Aorta (tissue), 5 donors: ENCODE results near the gene PARD3. TPM values are rescaled to one million over a fixed set of nuclear protein-coding genes. Genes with fewer than 3 reads are reported as not detected.

Experiments used
- ATAC-seq: fragments of 200-7000 bp; cut with Tn5 transposase; one replicate; pipeline ENCODE4 v1.9.1; 2022; ENCODE audit warnings: moderate library complexity; ENCODE audit not compliant: low FRiP score
- DNase-seq, 2 donors: peaks; one replicate each; pipeline ENCODE4 v3.0.0-alpha.2; 2020
- H3K27ac ChIP-seq, 2 donors: one replicate each; pipeline ENCODE4 v1.5.1; 2013; ENCODE audit warnings: low read length in 2 of 2, mild to moderate bottlenecking in 2 of 2, moderate library complexity in 2 of 2, control low read depth in 1 of 2, inconsistent platforms in 1 of 2, low read depth in 1 of 2
- H3K27me3 ChIP-seq, 2 donors: one replicate each; pipeline ENCODE4 v1.6.1; 2013; ENCODE audit warnings: control low read depth in 1 of 2, low read length in 1 of 2, mild to moderate bottlenecking in 1 of 2, moderate library complexity in 1 of 2; ENCODE audit not compliant: insufficient read depth in 2 of 2, control insufficient read depth in 1 of 2
- H3K36me3 ChIP-seq, 2 donors: one replicate each; pipeline ENCODE4 v1.6.1; 2013; ENCODE audit warnings: control low read depth in 1 of 2, low read length in 1 of 2, mild to moderate bottlenecking in 1 of 2; ENCODE audit not compliant: insufficient read depth in 2 of 2, control insufficient read depth in 1 of 2
- H3K4me1 ChIP-seq, 2 donors: one replicate each; pipeline ENCODE4 v1.6.1; 2013; ENCODE audit warnings: low read length in 2 of 2, control low read depth in 1 of 2, mild to moderate bottlenecking in 1 of 2, moderate library complexity in 1 of 2; ENCODE audit not compliant: insufficient read depth in 2 of 2, control insufficient read depth in 1 of 2
- H3K4me3 ChIP-seq, 2 donors: one replicate each; pipeline ENCODE4 v1.5.1; 2013; ENCODE audit warnings: low read length in 2 of 2, control low read depth in 1 of 2, mild to moderate bottlenecking in 1 of 2
- H3K9me3 ChIP-seq: one replicate; pipeline ENCODE4 v1.6.1; 2013; ENCODE audit warnings: mild to moderate bottlenecking, low read length; ENCODE audit not compliant: control insufficient read depth
- WGBS, 2 donors: extraction: QIAGEN DNeasy Blood & Tissue Kit; methylation state at CpG; one replicate each; pipeline ENCODE4 v1.1.7; 2013; 5-methylcytosine and 5-hydroxymethylcytosine counted together
- intact Hi-C, 2 donors: fragments of 100-400 bp; cut with DNase I; formaldehyde crosslinking; loops; one replicate each; pipeline versions ENCODE4 v1.14.2 to v1.15.0; 2022
- polyA plus RNA-seq, 2 donors: library from polyadenylated mRNA; stranded (reverse); fragments of 200-250 nt; gene quantifications; one replicate each; pipeline ENCODE4 v1.2.3, GENCODE V29; 2013
- total RNA-seq, 2 donors: library from RNA; stranded (reverse); fragmentation: NEBNext Ultra II Directional; extraction: Animal tissue kit (Norgen Biotek cat#: 25700); gene quantifications; one replicate each; pipeline ENCODE4 v1.2.1, GENCODE V29; 2021
- donor health status: healthy with polysubstance abuse.
- donor health status: Bipolar disorder and iron deficiency.
- donor health status: DM: no; HTN: no; CAD: no.
- donor health status: DM: no; HTN: no; CAD: no.
- donor health status: DM: yes; HTN: yes; CAD: no.

Gene PARD3
- total and polyA plus RNA-seq, 4 donors = 6.4 to 33.0 (median 28.7) TPM

DNA sequence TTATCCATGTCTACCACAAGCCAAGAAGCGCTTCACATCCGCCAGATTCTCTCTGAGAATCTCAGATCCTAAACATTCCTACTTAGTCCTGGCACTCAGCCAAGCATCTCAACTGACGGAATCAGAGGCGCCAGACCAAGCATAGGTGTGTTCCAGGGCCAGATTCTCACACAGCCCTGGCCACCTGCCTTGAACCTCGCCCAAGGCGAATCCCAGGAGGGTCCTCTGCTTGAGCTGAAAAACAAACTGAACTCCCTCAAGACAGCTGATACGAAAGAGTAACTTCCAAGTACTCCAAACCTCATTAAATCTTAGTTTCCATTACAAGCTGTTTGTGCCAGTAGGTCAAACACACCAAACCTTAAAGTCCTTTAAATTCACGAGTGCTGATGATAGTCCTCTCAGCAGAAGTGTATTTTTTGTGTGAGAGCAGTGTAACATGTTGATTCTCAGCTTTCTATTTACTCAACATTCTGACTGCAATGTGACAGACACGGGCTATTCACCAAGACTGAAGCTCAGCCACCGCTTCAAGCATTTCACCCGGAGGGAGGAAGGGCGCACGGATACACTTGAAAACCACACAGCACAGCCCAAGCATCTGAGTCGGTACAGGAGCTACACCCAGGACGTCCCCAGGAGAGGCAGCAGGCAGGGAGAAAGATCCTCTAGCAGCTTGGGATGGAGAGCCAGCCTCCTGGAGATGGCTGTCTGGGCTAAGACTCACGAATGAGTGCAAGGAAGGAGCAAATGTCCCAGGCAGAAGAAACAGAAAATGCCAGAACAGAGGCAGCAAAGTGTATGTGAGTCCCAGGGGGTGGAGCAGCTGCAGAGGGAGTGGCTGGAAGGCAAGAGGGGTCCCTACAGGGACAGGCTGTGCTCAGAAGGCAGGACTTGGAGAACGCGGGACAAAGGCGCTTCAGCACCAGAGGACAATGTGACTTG lies 6.0 kb downstream of the PARD3 start:
- no peak overlapping the region for H3K4me3 ChIP-seq
- no peaks in the 10 kb centered on the region for H3K36me3 ChIP-seq
- no peaks in the 10 kb centered on the region for H3K27me3 ChIP-seq
- no peaks in the 10 kb centered on the region for H3K4me1 ChIP-seq
- intact Hi-C loops = no loop called here
- H3K27ac ChIP-seq = no peak overlapping the region
- no peaks in the 10 kb centered on the region for H3K9me3 ChIP-seq
- ATAC-seq (no peak), DNase-seq (no peak)
- WGBS, 2 donors = 20 to 23% methylated on average over 19 of the region's 19 CpGs

DNA sequence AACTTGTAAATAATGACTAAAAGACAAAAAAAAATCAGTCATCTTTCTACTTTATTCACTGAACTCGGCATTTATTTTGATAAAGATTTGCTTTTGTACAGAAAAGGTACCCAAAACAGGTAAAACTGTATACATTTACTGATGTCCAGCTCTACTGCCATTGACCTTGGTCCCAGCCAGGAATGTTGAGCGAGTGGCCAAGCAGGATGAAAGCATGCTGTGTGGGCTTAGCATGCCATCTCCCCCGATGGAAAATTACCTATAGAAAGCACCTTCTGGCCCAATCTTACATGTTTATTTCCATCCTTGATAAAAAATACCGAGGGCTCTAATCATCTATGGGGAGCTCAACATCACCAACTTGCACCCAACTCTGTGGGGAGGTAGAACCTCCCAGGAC lies 6.8 kb downstream of the PARD3 start:
- DNase-seq = no peak
- 82 to 83% methylated on average over 4 of the region's 4 CpGs for WGBS, 2 donors
- intact Hi-C loops = no loop called here
- Histone ChIP-seq H3K27ac (no peak overlapping the region), H3K36me3 (no peaks in the 10 kb centered on the region), H3K9me3 (no peaks in the 10 kb centered on the region), H3K4me1 (no peaks in the 10 kb centered on the region), H3K27me3 (no peaks in the 10 kb centered on the region), H3K4me3 (no peak overlapping the region)
- ATAC-seq = no peak

DNA sequence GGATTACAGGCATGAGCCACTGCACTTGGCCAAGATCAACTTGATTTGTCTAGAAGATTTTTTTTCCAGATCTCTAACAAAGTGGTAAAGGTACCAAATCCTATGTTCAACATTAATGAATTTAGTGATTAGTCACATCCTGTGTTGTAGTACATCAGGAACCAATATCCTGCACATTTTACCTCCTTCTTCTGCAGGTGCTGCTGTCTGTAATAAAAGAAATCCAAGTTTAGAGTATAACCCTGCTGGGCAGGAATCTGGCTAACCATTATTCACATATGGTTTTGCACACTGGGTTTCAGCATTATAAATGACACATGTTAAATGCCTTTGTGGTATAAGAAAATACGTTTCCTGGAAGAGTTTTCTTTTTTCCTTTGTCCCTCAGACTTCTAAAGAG lies 10.8 kb downstream of the PARD3 start:
- Histone ChIP-seq H3K4me3 (no peak overlapping the region), H3K4me1 (no peaks in the 10 kb centered on the region), H3K27ac (no peak overlapping the region), H3K36me3 (no peaks in the 10 kb centered on the region), H3K27me3 (no peaks in the 10 kb centered on the region), H3K9me3 (no peaks in the 10 kb centered on the region)
- ATAC-seq (no peak), DNase-seq (no peak)
- WGBS, 2 donors = 56 to 87% methylated on average over 1 of the region's 1 CpG
- intact Hi-C loops = no loop called here

DNA sequence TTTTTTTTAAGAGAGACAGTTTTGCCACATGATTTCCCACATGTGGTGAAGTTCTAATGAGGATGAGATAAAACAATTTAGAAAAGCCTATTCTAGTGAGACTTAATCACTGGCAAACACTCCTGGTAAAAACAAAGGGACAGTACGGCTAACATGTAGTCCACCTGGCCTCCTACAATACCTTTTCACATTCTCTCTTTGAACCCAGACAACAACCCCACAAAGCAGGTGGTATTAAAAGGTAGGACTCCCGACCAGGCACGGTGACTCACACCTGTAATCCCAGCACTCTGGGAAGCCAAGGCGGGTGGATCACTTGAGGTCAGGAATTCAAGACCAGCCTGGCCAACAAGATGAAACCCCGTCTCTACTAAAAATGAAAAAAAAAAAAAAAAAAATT lies 12.4 kb downstream of the PARD3 start:
- no peaks in the 10 kb centered on the region for H3K36me3 ChIP-seq
- no peaks in the 10 kb centered on the region for H3K4me1 ChIP-seq
- H3K27me3 ChIP-seq = no peaks in the 10 kb centered on the region
- H3K9me3 ChIP-seq = no peaks in the 10 kb centered on the region
- no peak overlapping the region for H3K4me3 ChIP-seq
- H3K27ac ChIP-seq = no peak overlapping the region
- DNase-seq (no peak), ATAC-seq (no peak)
- intact Hi-C loops = no loop called here
- 78 to 86% methylated on average over 5 of the region's 5 CpGs for WGBS, 2 donors

DNA sequence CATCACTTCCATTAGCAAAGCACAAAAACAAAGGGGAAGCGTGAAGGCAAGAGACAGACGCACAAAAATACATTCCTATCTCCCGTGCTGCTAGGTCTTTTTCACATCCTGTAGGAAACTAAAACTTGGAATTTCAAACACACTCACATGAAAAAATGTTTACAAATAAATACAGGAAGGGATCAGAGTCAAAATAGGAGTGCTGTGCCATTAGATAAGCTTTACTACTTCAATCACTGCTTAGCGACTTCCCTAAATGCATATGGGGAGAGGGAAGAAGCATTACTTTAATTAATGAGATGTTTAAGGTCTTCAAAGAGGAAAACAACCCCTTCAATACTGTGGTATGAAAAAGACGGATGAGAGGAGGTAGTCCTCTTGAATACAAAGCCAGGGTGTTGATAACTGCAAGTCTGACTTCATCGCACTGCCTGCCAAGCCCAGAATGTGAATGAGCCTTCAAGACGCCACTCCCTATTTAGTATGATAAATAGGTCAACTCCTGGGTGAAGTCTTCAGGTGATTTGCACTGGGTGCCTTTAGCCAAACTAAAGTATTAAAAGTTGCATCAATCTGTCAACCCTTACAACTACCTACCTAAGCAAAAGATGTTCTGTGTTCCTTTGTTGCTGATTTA lies 13.9 kb downstream of the PARD3 start:
- ATAC-seq = no peak
- Histone ChIP-seq H3K4me3 (no peak overlapping the region), H3K27ac (no peak overlapping the region)

DNA sequence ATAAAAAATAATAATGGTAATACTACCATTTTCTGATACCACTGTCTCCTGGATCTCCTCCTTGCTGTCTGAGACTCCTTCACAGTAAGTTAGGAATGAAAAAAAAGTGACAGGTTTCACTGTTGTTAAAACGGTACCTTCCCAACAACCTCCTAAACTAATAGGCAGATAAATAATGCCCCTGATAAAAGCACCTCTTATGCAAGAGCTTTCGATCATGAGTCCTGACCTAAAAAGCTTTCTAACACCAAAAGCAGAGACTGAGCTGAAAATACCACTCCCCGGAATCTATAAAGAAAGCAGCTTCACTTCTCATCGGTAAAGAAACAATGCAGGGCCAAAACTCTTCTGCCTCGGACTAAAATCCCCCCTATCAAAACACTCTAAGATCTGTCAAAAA lies 14.5 kb downstream of the PARD3 start:
- no peak for ATAC-seq

More for the DNA sequence above, 13.9 kb downstream of the PARD3 start:
- H3K36me3 ChIP-seq = no peaks in the 10 kb centered on the region
- no peaks in the 10 kb centered on the region for H3K9me3 ChIP-seq
- no peaks in the 10 kb centered on the region for H3K27me3 ChIP-seq
- intact Hi-C loops = no loop called here
- no peaks in the 10 kb centered on the region for H3K4me1 ChIP-seq
- 35 to 50% methylated on average over 7 of the region's 7 CpGs for WGBS, 2 donors
- DNase-seq = no peak

DNA sequence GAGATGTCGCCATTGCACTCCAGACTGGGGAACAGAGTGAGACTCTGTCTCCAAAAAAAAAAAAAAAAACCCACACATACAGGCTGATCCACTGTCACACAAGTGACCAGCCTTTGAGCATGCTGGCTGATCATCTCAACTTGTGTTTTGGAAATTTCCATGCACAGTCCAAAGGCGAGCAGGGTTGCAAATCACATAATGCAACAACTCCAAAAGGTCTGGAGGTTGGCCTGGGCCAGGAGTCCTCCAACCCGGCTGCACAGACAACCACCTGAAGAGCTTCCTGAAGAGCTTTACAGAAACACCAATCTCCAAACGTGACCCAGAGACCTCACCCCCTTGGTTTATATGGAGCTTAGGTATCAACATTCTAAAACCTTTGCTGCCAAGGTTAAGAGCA lies 16.4 kb downstream of the PARD3 start:
- H3K4me3 ChIP-seq = no peak overlapping the region
- DNase-seq (no peak), ATAC-seq (no peak)
- H3K4me1 ChIP-seq = no peaks in the 10 kb centered on the region
- H3K27ac ChIP-seq = no peak overlapping the region
- H3K27me3 ChIP-seq = no peaks in the 10 kb centered on the region
- no peaks in the 10 kb centered on the region for H3K9me3 ChIP-seq
- intact Hi-C loops = no loop called here
- no peaks in the 10 kb centered on the region for H3K36me3 ChIP-seq
- WGBS, 2 donors = 89 to 96% methylated on average over 4 of the region's 4 CpGs

More for the DNA sequence above, 14.5 kb downstream of the PARD3 start:
- Histone ChIP-seq H3K4me1 (no peaks in the 10 kb centered on the region), H3K27ac (no peak overlapping the region), H3K9me3 (no peaks in the 10 kb centered on the region), H3K36me3 (no peaks in the 10 kb centered on the region), H3K27me3 (no peaks in the 10 kb centered on the region), H3K4me3 (no peak overlapping the region)
- no peak for DNase-seq
- WGBS, 2 donors = 47 to 60% methylated on average over 5 of the region's 5 CpGs
- intact Hi-C loops = no loop called here

DNA sequence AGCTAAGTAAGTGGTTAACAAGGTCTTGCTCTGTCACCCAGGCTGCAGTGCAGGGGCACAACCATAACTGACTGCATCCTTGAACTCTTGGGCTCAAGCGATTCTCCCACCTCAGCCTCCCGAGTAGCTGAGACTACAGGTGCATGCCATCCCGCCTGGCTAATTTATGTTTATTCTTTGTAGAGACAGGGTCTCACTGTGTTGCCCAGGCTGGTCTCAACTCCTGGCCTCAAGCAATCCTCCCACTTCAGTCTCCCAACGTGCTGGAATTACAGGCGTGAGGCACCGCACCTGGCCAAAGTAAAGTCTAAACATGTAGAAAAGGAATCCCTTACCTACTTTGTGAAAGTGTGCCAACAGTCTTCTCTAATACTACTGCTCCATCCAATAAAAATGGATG lies 17.9 kb downstream of the PARD3 start:
- Histone ChIP-seq H3K27ac (no peak overlapping the region), H3K9me3 (no peaks in the 10 kb centered on the region), H3K36me3 (no peaks in the 10 kb centered on the region), H3K27me3 (no peaks in the 10 kb centered on the region), H3K4me3 (no peak overlapping the region), H3K4me1 (no peaks in the 10 kb centered on the region)
- ATAC-seq (no peak), DNase-seq (no peak)
- intact Hi-C loops = no loop called here
- 89 to 98% methylated on average over 6 of the region's 6 CpGs for WGBS, 2 donors

DNA sequence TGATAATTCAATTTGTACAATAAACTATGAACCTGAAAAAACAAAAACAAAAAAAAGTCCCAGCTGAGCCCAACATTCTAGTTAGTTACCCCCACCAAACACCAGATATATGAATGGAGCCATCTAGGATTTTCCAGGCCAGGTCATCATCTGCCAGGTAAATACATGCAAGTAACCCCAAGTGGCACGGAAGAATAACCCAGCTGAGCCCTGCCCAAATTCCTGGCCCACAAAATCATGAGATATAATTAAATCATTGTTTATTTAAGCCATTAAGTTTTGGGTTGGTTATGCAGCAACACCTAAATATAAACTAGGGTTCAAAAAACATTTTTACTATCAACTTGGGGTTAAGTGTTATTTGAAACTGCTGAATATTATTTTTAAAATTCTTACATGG lies 19.0 kb downstream of the PARD3 start:
- H3K4me3 ChIP-seq = no peak overlapping the region
- no peak overlapping the region for H3K27ac ChIP-seq
- H3K36me3 ChIP-seq = no peaks in the 10 kb centered on the region
- intact Hi-C loops = no loop called here
- no peak for DNase-seq
- no peaks in the 10 kb centered on the region for H3K9me3 ChIP-seq
- no peaks in the 10 kb centered on the region for H3K27me3 ChIP-seq
- no peaks in the 10 kb centered on the region for H3K4me1 ChIP-seq
- WGBS, 2 donors = 89 to 96% methylated on average over 1 of the region's 1 CpG
- ATAC-seq = no peak
